Hypothalamus (tissue), 51 donors: Measurements from ENCODE around the gene LTB4R2.

Experiments used
- DNase-seq, 51 donors: peaks; one replicate each; lab custom pipeline; 2025; lab: John Stamatoyannopoulos, UW

Gene LTB4R2

DNA sequence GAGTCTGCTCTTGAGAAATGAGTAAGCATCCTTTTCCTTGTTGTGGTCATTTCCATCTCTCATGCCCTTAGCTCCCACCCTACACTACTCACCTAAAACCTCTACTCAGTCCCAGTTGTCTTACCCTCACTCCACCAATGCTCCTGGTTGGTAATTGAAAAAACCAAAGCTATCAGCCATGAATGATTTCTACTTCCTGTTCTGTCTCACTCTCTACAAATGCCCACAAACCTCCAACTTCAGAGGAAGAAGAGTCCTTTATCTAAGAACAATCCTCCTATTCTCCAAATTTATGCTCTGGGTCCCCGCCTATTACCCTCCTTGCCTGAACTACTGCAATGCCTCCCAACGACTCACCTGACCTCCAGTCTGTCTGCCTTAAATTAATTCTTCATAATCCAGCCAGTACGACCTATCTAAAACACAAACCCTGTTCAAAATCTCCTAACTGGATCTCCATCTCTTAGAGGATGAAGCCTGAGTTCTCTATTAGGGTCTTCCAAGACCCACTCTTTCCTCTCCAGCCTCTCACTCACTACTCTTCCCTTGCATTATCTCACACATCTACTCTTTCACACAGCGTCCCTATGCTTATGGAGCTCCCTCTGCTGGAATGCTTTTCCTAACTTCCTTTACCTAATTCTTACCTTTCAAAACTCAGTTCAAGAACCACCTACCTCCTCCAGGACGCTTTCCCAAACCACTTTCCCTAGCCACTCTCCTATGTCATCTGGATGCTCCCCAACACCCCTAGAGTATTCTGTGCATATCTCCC, 12.6 kb upstream of the LTB4R2 start:
- peak in 1 of 51 donors; percentile 14 for DNase-seq

- DNase-seq: peak in 4 of 51 donors; percentile 12 to 51 (median 28)
Measured at GRCh38 chr14:24298892-24299254, 11.1 kb upstream of the LTB4R2 start.

DNA sequence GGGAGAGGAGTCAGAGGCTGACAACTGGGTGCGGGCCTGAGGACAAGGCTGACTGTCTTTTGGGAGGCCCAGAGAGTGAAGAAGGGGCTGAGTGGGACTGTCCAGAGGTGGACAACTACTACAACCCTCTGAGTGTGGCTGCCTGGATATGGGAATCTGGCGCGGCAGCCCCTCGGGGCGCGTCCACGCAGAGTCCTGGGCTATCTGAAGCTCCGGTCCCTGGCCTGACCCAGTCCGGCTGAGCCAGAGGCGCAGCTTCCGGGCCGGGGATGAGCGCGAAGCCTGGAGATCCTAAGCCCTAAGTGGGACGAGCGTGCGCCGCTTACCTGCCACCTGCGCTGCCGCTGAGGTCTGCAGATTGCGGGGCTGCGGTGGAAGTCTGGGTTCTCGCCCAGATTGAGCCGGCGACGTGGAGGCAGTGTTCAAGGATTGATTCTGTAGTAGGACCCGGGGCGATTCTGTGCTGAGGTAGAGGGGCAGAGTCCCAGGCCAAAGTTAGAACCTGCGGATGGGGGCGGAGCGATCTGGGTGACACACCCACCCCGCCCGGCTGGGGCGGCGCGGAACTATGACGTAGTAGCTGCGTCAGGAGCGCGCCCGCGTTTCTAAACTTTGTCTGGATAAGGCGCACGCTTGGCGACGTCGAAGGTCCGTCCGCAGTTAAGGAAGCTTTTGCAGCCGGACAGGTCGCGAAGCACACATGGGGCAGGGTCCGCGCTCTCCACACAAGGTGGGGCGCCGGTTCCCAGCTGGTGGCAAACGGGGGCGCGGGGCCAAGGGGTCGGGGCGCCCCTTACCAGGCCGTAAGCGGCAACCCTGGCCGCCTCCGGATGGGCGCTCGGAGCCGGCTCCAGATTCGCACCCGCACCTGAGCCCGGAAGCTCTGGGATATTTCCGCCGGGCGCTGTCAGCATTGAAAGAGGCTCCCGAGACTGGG, 10.4 kb upstream of the LTB4R2 start, which contains the start of the genes DHRS1 and NOP9:
Gene DHRS1, minus strand, starts transcription at position 526 of the 937 bp plus-strand sequence. CDS start 674 bp downstream, outside the sequence.
Gene NOP9, plus strand, starts transcription at position 596 of the 937 bp plus-strand sequence. Its CDS starts 105 bp downstream, at position 701.
- peak; percentile 46 to 92 (median 80) for DNase-seq

- no peak for DNase-seq
Measured at GRCh38 chr14:24300326-24300980, 9.5 kb upstream of the LTB4R2 start.

DNA sequence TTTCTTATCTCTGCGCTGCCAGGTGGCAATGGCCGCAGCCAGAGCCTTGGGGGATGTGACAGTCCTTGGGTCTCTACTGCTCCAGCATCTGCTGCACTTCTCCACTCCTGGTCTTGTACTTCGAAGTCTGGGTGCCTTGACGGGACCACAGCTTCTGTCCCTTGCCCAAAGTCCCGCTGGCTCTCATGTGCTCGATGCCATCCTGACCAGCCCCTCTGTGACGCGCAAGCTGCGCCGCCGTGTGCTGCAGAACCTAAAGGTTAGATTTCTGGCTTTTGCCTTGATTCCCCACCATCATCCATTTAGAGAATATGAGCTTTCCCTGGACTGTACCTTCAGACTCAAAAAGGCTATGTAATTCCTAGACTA, 5.9 kb upstream of the LTB4R2 start:
- DNase-seq: no peak

- DNase-seq: no peak
Measured at GRCh38 chr14:24307156-24307574, 2.8 kb upstream of the LTB4R2 start.

- peak in 24 of 51 donors; percentile 5 to 60 (median 34) for DNase-seq
Measured at GRCh38 chr14:24307575-24308341, 2.2 kb upstream of the LTB4R2 start, which contains the start of gene CIDEB. Gene CIDEB, minus strand, starts transcription at chr14:24307977. Its CDS starts 119 bp downstream, at chr14:24307858.

GRCh38 chr14:24308342-24309124, 1.4 kb upstream of the LTB4R2 start:
- DNase-seq: no peak

GRCh38 chr14:24310265-24310645, 315 bp downstream of the LTB4R2 start:
- no peak for DNase-seq

DNA sequence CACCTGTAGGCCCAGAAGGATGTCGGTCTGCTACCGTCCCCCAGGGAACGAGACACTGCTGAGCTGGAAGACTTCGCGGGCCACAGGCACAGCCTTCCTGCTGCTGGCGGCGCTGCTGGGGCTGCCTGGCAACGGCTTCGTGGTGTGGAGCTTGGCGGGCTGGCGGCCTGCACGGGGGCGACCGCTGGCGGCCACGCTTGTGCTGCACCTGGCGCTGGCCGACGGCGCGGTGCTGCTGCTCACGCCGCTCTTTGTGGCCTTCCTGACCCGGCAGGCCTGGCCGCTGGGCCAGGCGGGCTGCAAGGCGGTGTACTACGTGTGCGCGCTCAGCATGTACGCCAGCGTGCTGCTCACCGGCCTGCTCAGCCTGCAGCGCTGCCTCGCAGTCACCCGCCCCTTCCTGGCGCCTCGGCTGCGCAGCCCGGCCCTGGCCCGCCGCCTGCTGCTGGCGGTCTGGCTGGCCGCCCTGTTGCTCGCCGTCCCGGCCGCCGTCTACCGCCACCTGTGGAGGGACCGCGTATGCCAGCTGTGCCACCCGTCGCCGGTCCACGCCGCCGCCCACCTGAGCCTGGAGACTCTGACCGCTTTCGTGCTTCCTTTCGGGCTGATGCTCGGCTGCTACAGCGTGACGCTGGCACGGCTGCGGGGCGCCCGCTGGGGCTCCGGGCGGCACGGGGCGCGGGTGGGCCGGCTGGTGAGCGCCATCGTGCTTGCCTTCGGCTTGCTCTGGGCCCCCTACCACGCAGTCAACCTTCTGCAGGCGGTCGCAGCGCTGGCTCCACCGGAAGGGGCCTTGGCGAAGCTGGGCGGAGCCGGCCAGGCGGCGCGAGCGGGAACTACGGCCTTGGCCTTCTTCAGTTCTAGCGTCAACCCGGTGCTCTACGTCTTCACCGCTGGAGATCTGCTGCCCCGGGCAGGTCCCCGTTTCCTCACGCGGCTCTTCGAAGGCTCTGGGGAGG, 985 bp downstream of the LTB4R2 start, which contains the start of gene LTB4R:
Gene LTB4R, plus strand, starts transcription at position 857 of the 959 bp plus-strand sequence. CDS start 4,150 bp downstream, outside the sequence.
- DNase-seq: peak in 39 of 51 donors; percentile 24 to 82 (median 69)

- DNase-seq: no peak
Measured at GRCh38 chr14:24311837-24312615, 2.1 kb downstream of the LTB4R2 start.

DNA sequence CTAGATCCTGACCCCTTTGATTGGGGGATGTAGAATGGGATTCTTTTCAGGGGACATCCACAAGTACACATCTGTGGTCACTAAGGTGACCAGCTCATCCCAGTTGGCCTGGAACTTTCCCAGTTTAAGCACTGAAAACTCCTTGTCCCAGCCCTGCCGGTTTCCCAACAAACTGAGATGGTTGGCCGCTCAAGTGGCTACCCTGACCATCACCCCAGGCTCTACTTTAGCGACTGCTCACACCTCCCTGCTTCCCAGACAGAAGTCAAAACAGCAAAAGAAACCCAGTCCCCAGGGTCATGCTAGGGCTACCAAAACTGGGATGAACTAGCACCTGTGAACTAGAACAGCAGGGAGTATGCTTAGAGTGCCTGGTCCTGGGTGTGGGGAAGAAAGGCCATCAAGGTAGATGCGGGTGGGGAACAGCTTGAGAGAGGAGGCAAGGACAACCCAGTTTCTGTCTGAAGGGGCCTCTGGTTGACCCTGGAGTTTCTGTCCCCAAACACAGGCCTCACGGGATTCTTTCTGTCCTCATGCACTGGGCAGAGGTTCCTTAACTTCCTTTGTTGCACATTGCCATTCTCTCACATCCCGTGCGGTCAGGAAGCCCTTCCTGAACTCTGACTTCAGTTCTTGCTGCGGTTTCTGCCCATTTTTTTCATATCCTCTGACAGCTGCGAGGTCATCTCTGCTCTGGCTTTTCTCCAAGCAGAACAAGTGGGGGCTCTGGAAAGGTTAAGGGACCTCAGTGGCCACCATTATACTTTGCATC, 3.0 kb downstream of the LTB4R2 start:
- DNase-seq: peak in 6 of 51 donors; percentile 6 to 33 (median 17)

DNA sequence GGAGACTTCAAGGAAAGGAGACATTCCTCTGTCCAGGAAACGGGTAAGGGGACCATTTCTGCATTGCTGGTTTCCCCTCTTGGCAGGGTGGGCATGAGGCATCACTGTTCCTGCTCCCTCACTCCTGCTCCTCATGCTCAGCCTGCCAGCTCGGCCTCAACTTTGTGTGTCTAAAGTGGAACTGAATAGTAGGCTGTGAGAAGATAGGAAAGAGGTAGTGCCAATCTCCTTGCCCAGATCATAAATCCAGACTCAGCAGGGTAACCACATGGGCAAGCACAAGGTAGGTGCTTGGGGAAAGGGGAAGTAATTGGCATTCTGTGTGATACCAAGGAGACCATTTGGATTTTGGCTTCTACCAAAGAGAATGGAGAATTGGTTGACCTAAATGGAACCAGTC, 4.0 kb downstream of the LTB4R2 start:
- no peak for DNase-seq

- no peak for DNase-seq
Measured at GRCh38 chr14:24314377-24315193, 4.6 kb downstream of the LTB4R2 start.

GRCh38 chr14:24315243-24315806, 5.4 kb downstream of the LTB4R2 start:
- peak in 1 of 51 donors; percentile 5 for DNase-seq
